OCI-LY7 (cell line): ENCODE data around the gene SLC14A1. TPM values are rescaled to one million over a fixed set of nuclear protein-coding genes. Genes with fewer than 3 reads are reported as not detected.

Experiments
- BruUV-seq: library from RNA; stranded (reverse); fragments of 400-500 nt; replicated peaks from 2 replicates; lab custom pipeline; 2021; lab: Mats Ljungman, UMichigan
- CTCF ChIA-PET: fragments of 300-600 bp; sonication (Branson Sonifier 250); formaldehyde crosslinking; loops from one replicate; lab custom pipeline; 2022; ENCODE audit warnings: antibody characterized with exemption; ENCODE audit not compliant: unreplicated experiment; lab: Charles Lee
- POLR2A ChIA-PET: fragments of 300-600 bp; sonication (Branson Sonifier 250); formaldehyde crosslinking; loops from one replicate; lab custom pipeline; 2022; ENCODE audit warnings: antibody characterized with exemption; lab: Charles Lee
- DNase-seq: peaks from one replicate; pipeline ENCODE4 v3.0.0-alpha.2; 2015; ENCODE audit warnings: low spot score
- H2AFZ ChIP-seq: fragments of 200-600 bp; sonication (generic), shearing (Covaris generic); 2 replicates; pipeline ENCODE4 v1.6.1; 2014; ENCODE audit warnings: mild to moderate bottlenecking, antibody characterized with exemption, low read length, moderate library complexity
- H3K27ac ChIP-seq: fragments of 200-600 bp; sonication (generic); 2 replicates; pipeline ENCODE4 v1.5.1; 2014; ENCODE audit warnings: mixed run types, low read depth, mild to moderate bottlenecking, moderate library complexity, low read length, inconsistent platforms; ENCODE audit not compliant: poor library complexity, severe bottlenecking
- H3K36me3 ChIP-seq: fragments of 200-600 bp; sonication (generic); 2 replicates; pipeline ENCODE4 v1.6.1; 2014; ENCODE audit warnings: mild to moderate bottlenecking, antibody characterized with exemption, low read length, moderate library complexity, mixed read lengths; ENCODE audit not compliant: insufficient read depth
- H3K4me1 ChIP-seq: fragments of 200-600 bp; sonication (generic); 2 replicates; pipeline ENCODE4 v1.5.1; 2014; ENCODE audit warnings: mild to moderate bottlenecking, low read length; ENCODE audit not compliant: insufficient read depth, poor library complexity, severe bottlenecking
- H3K4me2 ChIP-seq: fragments of 200-600 bp; sonication (generic); 2 replicates; pipeline ENCODE4 v1.6.1; 2014; ENCODE audit warnings: mild to moderate bottlenecking, low read length
- H3K4me3 ChIP-seq: fragments of 200-600 bp; sonication (generic); 2 replicates; pipeline ENCODE4 v1.5.1; 2014; ENCODE audit warnings: mild to moderate bottlenecking, low read depth, low read length; ENCODE audit not compliant: poor library complexity, severe bottlenecking
- H3K79me2 ChIP-seq: fragments of 200-600 bp; sonication (generic); 2 replicates; pipeline ENCODE4 v1.6.1; 2016; ENCODE audit warnings: low read depth, mild to moderate bottlenecking, low read length, moderate library complexity, mixed read lengths; ENCODE audit not compliant: insufficient read depth
- H3K9me2 ChIP-seq: fragments of 200-600 bp; sonication (generic); 2 replicates; pipeline ENCODE4 v1.6.1; 2016; ENCODE audit warnings: mild to moderate bottlenecking, low read length, mixed read lengths; ENCODE audit not compliant: insufficient read depth
- H3K9me3 ChIP-seq: fragments of 200-600 bp; sonication (generic); 2 replicates; pipeline ENCODE4 v1.6.1; 2014; ENCODE audit warnings: mild to moderate bottlenecking, mixed run types, low read length, mixed read lengths
- H4K20me1 ChIP-seq: fragments of 200-600 bp; sonication (generic); 2 replicates; pipeline ENCODE4 v1.6.1; 2014; ENCODE audit warnings: mild to moderate bottlenecking, antibody characterized with exemption, low read length, moderate library complexity, mixed read lengths; ENCODE audit not compliant: insufficient read depth
- EZH2phosphoT487 ChIP-seq: fragments of 200-600 bp; sonication (generic); IDR thresholded peaks from 2 replicates; pipeline ENCODE4 v1.6.1; 2018; ENCODE audit warnings: low read depth, borderline replicate concordance, mild to moderate bottlenecking, mixed run types, antibody characterized with exemption, low read length, moderate library complexity, mixed read lengths
- intact Hi-C: fragments of 100-400 bp; cut with micrococcal nuclease; formaldehyde crosslinking; loops from one replicate; pipeline ENCODE4 v1.10.0; 2022; ENCODE audit not compliant: unreplicated experiment
- total RNA-seq, 2 experiments: library from RNA; depleted of rRNA in 1 of 2; stranded (reverse); fragments of >200 nt in 1 of 2; shearing (Covaris generic) in 1 of 2; gene quantifications; 2 replicates each; pipeline ENCODE4 v1.2.3, GENCODE V29; 2014 to 2022
- TF ChIP-seq, protein P1 (sequence below): fragments of 200-600 bp; sonication (generic); conservative IDR thresholded peaks from 2 replicates; pipeline ENCODE4 v1.5.1; 2014; ENCODE audit warnings: mild to moderate bottlenecking, antibody characterized with exemption, low read length, moderate library complexity, mixed read lengths

SLC14A1 gene
- total RNA-seq, 2 experiments from 2014 or later: 0.06 TPM; not detected in 1

DNA sequence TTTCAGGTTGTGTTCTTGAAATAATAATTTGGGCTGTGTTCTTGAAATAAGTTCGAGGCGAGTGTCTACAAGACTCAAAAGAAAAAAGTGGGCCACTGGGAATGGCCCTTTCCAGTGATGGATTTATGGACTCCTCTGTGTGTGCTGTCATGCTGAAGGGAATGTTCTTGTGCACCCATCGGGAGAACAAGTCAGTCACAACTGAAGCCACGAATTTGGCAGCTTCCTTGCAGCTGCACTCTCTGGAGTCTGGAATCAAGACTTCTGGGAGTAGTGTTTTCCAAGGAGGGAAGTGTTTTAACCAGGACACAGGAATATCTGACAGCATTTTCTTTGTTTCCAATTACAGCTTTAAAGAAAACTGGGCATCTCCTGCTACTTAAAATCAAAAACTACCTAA lies 620 bp downstream of the SLC14A1 start:
- intact Hi-C loops: no loop called here
- H4K20me1 ChIP-seq: no peaks in the 10 kb centered on the region
- DNase-seq: no peak
- ChIA-PET POLR2A (interaction anchor here (1.3 kb wide), 1 partner anchor 13 kb away, joined by 3 read pairs; no protein-coding TSS in a partner anchor), CTCF (no interaction called here)
- H3K79me2 ChIP-seq: no peaks in the 10 kb centered on the region
- H2AFZ ChIP-seq: no peak overlapping the region
- no peak overlapping the region for H3K4me2 ChIP-seq
- no peak for TF ChIP-seq EZH2phosphoT487
- TF ChIP-seq, protein P1, sequence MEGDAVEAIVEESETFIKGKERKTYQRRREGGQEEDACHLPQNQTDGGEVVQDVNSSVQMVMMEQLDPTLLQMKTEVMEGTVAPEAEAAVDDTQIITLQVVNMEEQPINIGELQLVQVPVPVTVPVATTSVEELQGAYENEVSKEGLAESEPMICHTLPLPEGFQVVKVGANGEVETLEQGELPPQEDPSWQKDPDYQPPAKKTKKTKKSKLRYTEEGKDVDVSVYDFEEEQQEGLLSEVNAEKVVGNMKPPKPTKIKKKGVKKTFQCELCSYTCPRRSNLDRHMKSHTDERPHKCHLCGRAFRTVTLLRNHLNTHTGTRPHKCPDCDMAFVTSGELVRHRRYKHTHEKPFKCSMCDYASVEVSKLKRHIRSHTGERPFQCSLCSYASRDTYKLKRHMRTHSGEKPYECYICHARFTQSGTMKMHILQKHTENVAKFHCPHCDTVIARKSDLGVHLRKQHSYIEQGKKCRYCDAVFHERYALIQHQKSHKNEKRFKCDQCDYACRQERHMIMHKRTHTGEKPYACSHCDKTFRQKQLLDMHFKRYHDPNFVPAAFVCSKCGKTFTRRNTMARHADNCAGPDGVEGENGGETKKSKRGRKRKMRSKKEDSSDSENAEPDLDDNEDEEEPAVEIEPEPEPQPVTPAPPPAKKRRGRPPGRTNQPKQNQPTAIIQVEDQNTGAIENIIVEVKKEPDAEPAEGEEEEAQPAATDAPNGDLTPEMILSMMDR: no peak
- no peak overlapping the region for H3K4me3 ChIP-seq
- BruUV-seq: no TSS peak
- H3K9me2 ChIP-seq: no peaks in the 10 kb centered on the region
- H3K27ac ChIP-seq: no peak overlapping the region
- H3K9me3 ChIP-seq: no peaks in the 10 kb centered on the region
- H3K36me3 ChIP-seq: no peaks in the 10 kb centered on the region
- H3K4me1 ChIP-seq: no peaks in the 10 kb centered on the region

DNA sequence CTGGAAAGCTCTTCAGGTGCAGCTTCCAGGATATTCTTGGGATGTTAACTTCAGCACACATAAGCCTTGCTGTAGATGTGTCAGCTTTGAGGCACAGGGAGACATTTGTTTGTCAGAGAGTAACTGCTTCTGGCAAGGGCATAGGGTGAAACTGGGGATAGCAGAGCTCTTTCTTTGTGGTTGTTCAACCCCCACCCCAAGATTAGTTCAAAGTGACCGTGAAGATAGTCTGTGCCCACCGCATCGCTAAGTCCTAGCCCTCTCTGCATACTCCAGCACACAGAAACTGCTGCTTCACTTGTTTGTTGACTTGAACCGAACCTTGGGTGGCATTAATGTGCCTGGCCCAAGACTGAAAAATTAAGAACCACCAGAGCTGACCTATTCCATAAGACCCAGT lies 1.4 kb downstream of the SLC14A1 start:
- Histone ChIP-seq H4K20me1 (no peaks in the 10 kb centered on the region), H3K4me3 (no peak overlapping the region), H3K4me1 (no peaks in the 10 kb centered on the region), H3K9me3 (no peaks in the 10 kb centered on the region), H3K9me2 (no peaks in the 10 kb centered on the region), H2AFZ (no peak overlapping the region), H3K27ac (no peak overlapping the region), H3K4me2 (no peak overlapping the region), H3K79me2 (no peaks in the 10 kb centered on the region), H3K36me3 (no peaks in the 10 kb centered on the region)
- DNase-seq: no peak
- no peak for TF ChIP-seq EZH2phosphoT487
- TF ChIP-seq, protein P1: no peak
- BruUV-seq: no TSS peak
- ChIA-PET CTCF (no interaction called here), POLR2A (interaction anchor here (1.3 kb wide), 1 partner anchor 12 kb away, joined by 3 read pairs; no protein-coding TSS in a partner anchor)
- intact Hi-C loops: no loop called here

DNA sequence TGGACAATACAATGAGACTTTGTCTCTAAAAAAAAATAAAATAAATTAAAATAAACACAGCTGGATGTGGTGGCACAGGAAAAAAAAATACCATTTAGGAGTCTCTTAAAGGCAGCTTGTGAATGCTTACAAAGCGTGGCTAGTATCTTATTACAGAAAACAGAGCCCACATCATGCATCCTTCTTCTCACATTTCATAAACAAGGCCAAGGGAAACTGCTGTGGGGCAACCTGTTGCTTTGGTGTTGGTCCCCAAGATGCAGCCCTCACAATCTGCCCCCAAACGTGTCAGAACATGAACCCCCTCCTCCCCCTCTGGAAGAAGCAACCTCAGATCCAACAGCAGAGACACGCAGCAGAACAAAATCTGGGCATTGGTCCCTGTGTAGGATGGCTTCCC lies 2.6 kb downstream of the SLC14A1 start:
- Histone ChIP-seq H3K36me3 (no peaks in the 10 kb centered on the region), H3K4me1 (no peaks in the 10 kb centered on the region), H3K4me2 (no peak overlapping the region), H3K9me2 (no peaks in the 10 kb centered on the region), H4K20me1 (no peaks in the 10 kb centered on the region), H3K4me3 (no peak overlapping the region), H3K27ac (no peak overlapping the region), H3K79me2 (no peaks in the 10 kb centered on the region), H3K9me3 (no peaks in the 10 kb centered on the region), H2AFZ (no peak overlapping the region)
- ChIA-PET CTCF (no interaction called here), POLR2A (interaction anchor here (0.6 kb wide), 1 partner anchor 785 kb away, joined by 5 read pairs; no protein-coding TSS in a partner anchor)
- no peak for TF ChIP-seq EZH2phosphoT487
- TF ChIP-seq, protein P1: no peak
- DNase-seq: no peak
- intact Hi-C loops: no loop called here
- no TSS peak for BruUV-seq
